A204.1 (cell line): ENCODE results near the gene TET3.

ENCODE experiments used
- FAIRE-seq: peaks from 2 replicates; lab custom pipeline; 2012; peaks lifted over from hg19 to GRCh38; lab: Jason Lieb, UNC

TET3 gene

GRCh38 chr2:73987948-73988700 lies 3.4 kb downstream of the TET3 start:
- FAIRE-seq: no peak

DNA sequence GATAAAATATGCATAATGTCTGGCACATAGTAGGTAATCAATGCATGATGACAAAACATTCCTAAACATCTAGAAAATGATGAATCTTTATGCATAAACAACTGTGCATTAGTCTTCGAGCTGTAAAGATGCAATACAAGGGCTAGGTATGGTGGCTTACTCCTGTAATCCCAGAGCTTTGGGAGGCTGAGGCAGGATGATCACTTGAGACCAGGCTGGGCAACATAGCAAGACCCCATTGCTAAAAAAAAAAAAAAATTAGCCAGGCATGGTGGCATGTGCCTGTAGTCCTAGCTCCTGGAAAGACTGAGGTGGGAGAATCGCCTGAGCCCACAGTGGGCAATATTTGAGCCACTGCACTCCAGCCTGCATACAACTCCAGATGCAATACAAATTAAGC lies 5.3 kb downstream of the TET3 start:
- FAIRE-seq: no peak

GRCh38 chr2:73990531-73990930 lies 5.8 kb downstream of the TET3 start:
- no peak for FAIRE-seq

DNA sequence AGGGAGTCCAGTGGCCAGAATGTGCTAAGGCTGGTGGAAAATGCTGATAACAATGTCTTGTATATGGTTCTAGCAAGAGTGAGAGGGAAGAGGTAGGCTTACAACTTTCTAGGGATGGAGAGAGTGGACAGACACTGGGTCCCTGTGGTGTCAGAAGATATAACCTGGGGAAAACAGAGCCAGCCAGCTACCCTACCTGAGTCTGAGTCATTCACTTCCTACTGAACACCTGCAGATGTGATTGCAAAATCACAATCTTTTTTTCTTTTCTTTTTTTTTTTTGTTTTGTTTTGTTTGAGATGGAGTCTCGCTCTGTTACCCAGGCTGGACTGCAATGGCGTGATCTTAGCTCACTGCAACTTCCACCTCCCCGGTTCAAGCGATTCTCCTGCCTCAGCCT lies 7.3 kb downstream of the TET3 start:
- FAIRE-seq: no peak

GRCh38 chr2:73993376-73993775 lies 8.7 kb downstream of the TET3 start:
- no peak for FAIRE-seq

DNA sequence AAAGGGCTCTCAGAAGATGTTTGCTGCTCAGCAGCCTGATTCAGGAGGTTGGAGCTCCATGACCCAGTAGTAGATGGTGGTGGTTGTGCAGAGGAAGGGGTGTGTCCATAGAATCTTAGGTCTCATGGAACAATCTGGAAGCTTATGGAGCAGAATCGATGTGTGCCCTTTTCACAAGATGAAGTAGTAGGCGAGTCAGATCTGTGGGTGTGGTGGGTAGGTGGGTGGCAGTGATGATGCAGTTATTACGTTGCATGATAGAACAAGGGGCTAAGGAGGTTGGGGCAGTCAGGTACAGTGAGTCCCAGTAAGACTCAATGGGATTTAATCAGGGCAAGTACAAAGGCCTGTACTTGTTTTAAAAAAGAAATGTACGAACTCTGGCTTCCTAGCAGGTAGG lies 9.1 kb downstream of the TET3 start:
- FAIRE-seq: no peak

- no peak for FAIRE-seq
Observed at GRCh38 chr2:73994178-73994831, 9.6 kb downstream of the TET3 start.

DNA sequence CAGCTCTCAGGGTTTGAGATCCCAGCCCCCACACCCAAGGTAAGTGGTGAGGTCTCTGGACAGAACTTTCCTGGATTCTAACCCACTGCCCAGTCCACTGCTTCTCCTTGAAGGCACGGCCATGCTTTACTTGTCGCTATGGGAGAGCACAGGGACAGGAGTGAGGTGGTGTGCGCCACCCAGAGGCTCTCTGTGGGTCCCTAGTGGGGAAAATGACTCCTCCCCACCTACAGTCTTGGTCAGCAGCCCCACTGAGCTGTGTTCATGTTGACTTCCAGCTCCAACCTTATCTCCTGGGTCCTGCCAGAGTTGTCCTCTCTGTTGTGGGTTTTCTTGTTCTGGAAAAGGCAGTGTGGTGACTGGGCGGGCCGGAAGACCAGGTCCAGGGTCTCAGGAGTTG lies 11.1 kb downstream of the TET3 start:
- no peak for FAIRE-seq

DNA sequence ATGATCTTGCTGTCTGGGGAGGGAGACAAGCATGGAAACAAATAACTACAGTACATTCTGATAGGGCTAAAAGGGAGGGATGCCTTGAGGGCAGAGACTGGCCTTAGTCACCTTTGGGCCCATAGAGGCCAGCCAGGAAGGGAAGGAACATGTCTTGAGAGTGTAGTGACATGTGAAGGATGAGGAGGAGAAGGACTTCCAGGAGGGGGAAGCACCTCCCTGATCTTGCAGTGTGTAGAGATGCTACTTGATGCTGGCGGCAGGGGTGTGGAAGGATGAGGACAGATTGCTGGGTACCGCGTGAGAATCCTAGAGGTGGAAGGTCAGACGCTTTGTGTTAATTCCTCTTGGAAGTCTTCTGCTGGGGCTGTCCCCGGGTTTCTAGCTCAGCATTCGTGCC lies 13.1 kb downstream of the TET3 start:
- no peak for FAIRE-seq

DNA sequence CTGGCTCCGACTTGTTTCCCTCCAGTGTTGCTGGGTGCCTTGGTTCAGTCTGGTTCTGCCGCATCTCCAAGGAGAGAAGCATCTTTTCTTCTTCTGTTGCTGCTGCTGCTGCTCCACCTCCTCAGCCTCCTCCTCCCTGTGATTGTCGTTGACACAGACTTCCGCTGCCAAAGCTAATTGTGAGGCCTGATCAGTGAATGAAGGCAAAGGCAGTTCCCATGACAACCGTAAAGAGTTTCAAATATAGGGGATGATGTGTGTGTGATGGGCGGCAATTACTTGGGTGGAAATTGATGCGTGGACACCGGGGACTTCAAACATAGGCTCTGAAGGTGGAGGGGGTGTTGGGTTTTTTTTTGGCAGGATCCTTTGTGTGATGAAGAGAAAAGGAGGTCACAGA lies 13.7 kb downstream of the TET3 start:
- no peak for FAIRE-seq

DNA sequence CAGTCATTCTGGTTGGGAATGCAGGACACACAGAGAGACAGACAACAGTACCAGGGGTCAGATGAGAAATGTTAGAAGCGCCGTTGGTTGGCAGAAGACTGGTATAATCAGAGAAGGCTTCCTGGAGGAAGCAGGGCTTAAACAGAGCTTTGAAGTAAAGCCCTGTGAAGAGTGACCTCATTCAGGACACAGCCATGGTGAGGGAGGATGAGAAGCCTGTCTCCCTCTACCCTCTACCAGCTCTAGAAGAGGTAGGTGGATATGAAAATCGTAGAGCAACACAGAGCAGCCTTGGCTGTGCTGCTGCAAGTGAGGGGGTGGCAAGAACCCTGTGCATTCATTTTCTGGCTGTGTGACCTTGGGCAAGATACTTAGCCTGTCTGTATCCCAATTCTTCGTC lies 14.2 kb downstream of the TET3 start:
- no peak for FAIRE-seq

- no peak for FAIRE-seq
Observed at GRCh38 chr2:73999881-74000597, 15.3 kb downstream of the TET3 start.

- no peak for FAIRE-seq
Observed at GRCh38 chr2:74000666-74001065, 16.0 kb downstream of the TET3 start.

GRCh38 chr2:74001121-74001520 lies 16.4 kb downstream of the TET3 start:
- no peak for FAIRE-seq

GRCh38 chr2:74001781-74002504 lies 17.2 kb downstream of the TET3 start:
- FAIRE-seq: no peak

GRCh38 chr2:74002505-74003421 lies 18.1 kb downstream of the TET3 start:
- FAIRE-seq: no peak

DNA sequence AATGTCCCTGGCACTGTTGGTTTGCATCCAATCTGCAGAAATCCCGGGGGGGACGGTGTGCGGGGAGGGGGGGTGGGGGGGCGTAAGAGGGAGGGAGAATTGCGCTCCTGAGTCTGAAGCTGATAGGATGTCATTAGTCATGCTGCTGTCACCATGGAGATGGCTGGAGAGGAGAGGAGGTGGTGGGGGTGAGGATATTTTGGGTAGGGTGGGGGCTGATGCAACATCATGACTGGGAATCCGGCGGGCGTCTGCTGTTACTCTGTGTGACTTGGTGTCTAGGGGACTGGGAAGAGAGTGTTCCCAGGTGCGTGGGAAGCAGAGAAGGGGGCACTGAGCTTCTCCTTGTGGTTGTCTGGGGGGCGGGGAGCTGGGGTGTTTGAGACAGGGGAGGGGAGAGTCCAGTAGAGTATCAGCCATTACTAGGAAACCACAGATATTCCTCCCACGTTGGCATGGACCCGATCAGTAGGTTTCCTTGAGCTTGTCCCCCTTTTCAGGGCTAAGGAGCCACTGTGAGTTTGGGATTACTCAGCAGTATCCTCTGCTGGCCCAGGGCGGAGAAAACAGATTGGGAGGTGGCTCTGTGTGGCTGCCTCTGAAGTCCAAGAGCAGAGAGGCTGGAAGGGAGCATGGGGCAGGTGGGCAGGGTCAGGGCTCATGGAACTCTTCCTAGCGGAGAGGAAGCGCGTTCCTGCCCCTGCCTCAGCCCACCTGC lies 18.9 kb downstream of the TET3 start:
- no peak for FAIRE-seq

- FAIRE-seq: no peak
Observed at GRCh38 chr2:74004212-74005182, 19.8 kb downstream of the TET3 start.

GRCh38 chr2:74005786-74006185 lies 21.1 kb downstream of the TET3 start:
- no peak for FAIRE-seq

DNA sequence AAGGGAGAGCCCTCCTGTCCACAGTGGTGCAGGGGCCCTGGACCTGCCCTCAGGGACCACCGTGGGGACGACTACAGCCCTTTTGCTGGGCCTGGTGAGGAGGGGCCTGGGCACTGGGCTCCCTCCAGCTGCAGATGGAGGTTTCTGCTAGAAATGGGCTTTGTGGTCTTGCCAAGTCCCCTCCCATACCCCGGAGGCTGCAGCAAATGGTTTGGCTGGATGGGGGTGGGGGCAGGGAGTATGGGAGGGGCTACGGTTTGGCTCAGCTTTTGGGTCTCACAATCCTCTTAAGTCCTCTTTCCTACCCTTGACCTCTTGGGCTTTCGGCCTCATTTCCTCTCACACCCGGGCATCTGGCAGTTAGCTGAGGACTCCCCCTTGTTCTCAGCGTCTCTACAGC lies 21.7 kb downstream of the TET3 start:
- no peak for FAIRE-seq
